Esophagus mucosa (tissue), 1 donor: ENCODE measurements around the gene PTPN5. TPM values are rescaled to one million over a fixed set of nuclear protein-coding genes. Genes with fewer than 3 reads are reported as not detected.

Experiments
- total RNA-seq: library from RNA; stranded (reverse); gene quantifications from one replicate; pipeline ENCODE4 v1.2.4, GENCODE V29; 2023
- donor health status: DM: yes; HTN: yes; CAD: no.

Gene PTPN5
- total RNA-seq, 1 donor from 2014 or later = not detected

Other genes starting within 250 kb of the PTPN5 start
- gene UEVLD, start 203.1 kb downstream of the PTPN5 start, total RNA-seq = 20.1 TPM
- 2.6 TPM for gene MISFA, start 192.0 kb downstream of the PTPN5 start, total RNA-seq
- gene SPTY2D1, start 157.5 kb downstream of the PTPN5 start, total RNA-seq = 14.4 TPM
- gene TMEM86A, start 93.0 kb downstream of the PTPN5 start, total RNA-seq = 1.1 TPM
- not detected for gene IGSF22, start 65.6 kb downstream of the PTPN5 start, total RNA-seq
- gene MRGPRX1, start 147.6 kb upstream of the PTPN5 start, total RNA-seq = not detected